Esophagus (tissue), 2 donors: Measurements from ENCODE around the gene DLGAP1. TPM values are rescaled to one million over a fixed set of nuclear protein-coding genes. Genes with fewer than 3 reads are reported as not detected.

ENCODE experiments used
- H3K27ac ChIP-seq, 2 donors: one replicate each; pipeline ENCODE4 v1.5.1; 2013; ENCODE audit warnings: low read depth in 2 of 2, mild to moderate bottlenecking in 2 of 2, inconsistent platforms in 1 of 2, low read length in 1 of 2, moderate library complexity in 1 of 2
- H3K27me3 ChIP-seq, 2 donors: one replicate each; pipeline ENCODE4 v1.6.1; 2013; ENCODE audit warnings: low read length in 2 of 2, control low read depth in 1 of 2, mild to moderate bottlenecking in 1 of 2; ENCODE audit not compliant: insufficient read depth in 2 of 2, control insufficient read depth in 1 of 2
- H3K36me3 ChIP-seq, 2 donors: one replicate each; pipeline ENCODE4 v1.6.1; 2013; ENCODE audit warnings: low read length in 1 of 2; ENCODE audit not compliant: control insufficient read depth in 2 of 2, insufficient read depth in 2 of 2
- H3K4me1 ChIP-seq, 2 donors: one replicate each; pipeline ENCODE4 v1.6.1; 2013; ENCODE audit warnings: low read length in 1 of 2; ENCODE audit not compliant: control insufficient read depth in 2 of 2, insufficient read depth in 2 of 2
- H3K4me3 ChIP-seq, 2 donors: one replicate each; pipeline ENCODE4 v1.5.1; 2013; ENCODE audit warnings: low read length in 2 of 2, mild to moderate bottlenecking in 2 of 2, low read depth in 1 of 2, moderate library complexity in 1 of 2
- H3K9me3 ChIP-seq, 2 donors: one replicate each; pipeline ENCODE4 v1.6.1; 2013; ENCODE audit warnings: mild to moderate bottlenecking in 2 of 2, low read depth in 1 of 2, low read length in 1 of 2, moderate library complexity in 1 of 2; ENCODE audit not compliant: control insufficient read depth in 2 of 2, insufficient read depth in 1 of 2
- WGBS, 2 donors: extraction: QIAGEN DNeasy Blood & Tissue Kit; methylation state at CpG; one replicate each; pipeline ENCODE4 v1.1.7; 2013; 5-methylcytosine and 5-hydroxymethylcytosine counted together
- polyA plus RNA-seq, 2 donors: library from polyadenylated mRNA; stranded (reverse); fragments of 200-250 nt; gene quantifications; one replicate each; pipeline ENCODE4 v1.2.3, GENCODE V29; 2013
- donor health status: healthy with polysubstance abuse.
- donor health status: Bipolar disorder and iron deficiency.

Gene DLGAP1
- polyA plus RNA-seq, 2 donors, result 0.47 to 0.59 TPM

DNA sequence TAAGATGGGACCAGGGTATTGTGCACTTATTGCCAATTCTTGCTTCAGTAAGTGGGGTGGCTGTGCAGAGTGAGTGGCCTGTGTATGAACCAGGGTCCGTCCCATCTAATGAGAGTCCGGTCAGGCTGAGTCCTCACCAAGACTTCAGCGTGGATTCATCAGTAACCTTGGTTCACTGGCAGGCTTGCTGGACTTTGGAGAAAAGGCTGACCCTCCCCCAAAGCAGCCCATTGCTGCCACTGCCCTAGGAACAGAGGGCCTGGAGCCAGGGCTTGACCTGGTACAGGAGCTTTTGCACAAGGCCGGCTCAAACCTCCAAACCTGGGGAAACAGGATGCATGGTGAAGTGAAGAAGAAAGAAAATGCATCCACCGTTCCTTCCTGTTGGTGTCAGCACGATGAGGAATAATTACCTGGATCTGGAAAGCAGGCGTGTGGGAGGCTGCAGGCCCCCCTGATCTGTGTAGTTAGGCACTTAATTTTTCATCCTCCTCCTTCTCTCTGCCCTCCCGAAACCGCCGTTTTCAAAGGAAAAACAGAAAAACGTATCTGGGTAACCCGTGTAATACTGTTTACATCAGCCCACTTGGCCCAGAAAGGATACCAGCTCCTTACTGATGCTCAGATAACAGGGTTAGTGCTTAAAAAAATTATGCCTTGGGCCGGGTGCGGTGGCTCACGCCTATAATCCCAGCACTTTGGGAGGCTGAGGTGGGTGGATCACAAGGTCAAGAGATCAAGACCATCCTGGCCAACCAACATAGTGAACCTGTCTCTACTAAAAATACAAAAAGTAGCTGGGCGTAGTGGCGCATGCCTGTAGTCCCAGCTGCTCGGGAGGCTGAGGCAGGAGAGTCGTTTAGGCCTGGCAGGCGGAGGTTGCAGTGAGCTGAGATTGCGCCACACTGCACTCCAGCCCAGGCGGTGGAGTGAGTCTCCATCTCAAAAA, 857.4 kb downstream of the DLGAP1 start:
- no peaks in the 10 kb centered on the region for H3K36me3 ChIP-seq
- peaks cover 8 to 16% of the 10 kb centered on the region in 2 donors for H3K4me1 ChIP-seq
- H3K27me3 ChIP-seq, result no peaks in the 10 kb centered on the region
- WGBS, 2 donors, result 83 to 85% methylated on average over 22 of the region's 22 CpGs
- H3K9me3 ChIP-seq, result no peaks in the 10 kb centered on the region
- peak overlapping the region; percentile 58 to 95 for H3K27ac ChIP-seq
- H3K4me3 ChIP-seq, result no peak overlapping the region

DNA sequence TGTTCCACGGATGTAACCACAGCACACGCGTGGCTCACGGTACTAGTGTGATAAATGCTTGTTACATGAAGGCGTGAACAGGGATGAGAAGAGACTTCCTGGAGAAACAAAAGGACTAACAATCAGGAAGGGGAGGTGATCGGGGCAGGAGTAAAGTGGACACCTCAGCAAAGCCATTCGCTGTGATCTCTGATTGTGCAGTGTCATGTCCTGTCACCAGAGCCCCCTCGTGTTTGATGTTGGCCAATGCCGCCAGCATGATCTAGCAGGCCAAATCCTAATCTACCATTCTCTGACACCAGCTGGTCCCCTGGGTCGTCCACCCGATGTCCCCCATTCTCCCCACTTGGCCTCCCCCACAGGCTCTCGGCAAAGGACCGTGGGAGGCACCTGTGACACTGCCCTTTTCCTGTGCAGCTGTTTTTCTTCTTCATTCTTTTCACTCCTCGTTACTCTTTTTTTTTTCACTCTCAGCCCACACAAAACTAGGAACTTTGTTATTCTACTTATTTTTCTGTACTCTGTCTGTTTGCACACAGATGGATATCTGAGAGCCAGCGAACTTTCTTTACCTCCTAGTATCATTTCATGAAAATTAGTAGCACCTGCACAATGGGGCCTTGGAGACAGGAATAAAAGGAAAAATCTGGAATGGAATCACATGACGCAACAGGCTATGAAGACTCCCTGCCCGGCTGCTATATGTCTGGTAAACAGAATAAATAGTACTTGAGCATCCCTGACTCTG, 858.3 kb downstream of the DLGAP1 start:
- Histone ChIP-seq H3K27me3 (no peaks in the 10 kb centered on the region), H3K9me3 (no peaks in the 10 kb centered on the region), H3K27ac (peak overlapping the region; percentile 91 to 95), H3K4me1 (peaks cover 8 to 20% of the 10 kb centered on the region in 2 donors), H3K36me3 (no peaks in the 10 kb centered on the region), H3K4me3 (no peak overlapping the region)
- WGBS, 2 donors, result 41 to 46% methylated on average over 17 of the region's 17 CpGs

DNA sequence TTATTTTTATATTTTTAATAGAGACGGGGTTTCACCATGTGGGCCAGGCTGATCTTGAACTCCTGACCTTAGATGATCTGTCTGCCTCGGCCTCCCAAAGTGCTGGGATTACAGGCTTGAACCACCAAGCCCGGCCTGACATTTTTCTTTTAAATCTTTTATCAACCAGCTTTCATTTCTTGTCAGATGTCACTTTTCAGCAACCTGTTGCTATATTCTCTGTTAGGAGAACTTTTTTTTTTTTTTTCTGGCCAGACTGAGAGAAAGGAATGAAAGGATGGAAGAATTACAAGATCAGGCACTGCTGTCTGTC, 858.8 kb downstream of the DLGAP1 start:
- peaks cover 8 to 20% of the 10 kb centered on the region in 2 donors for H3K4me1 ChIP-seq
- 30 to 32% methylated on average over 3 of the region's 3 CpGs for WGBS, 2 donors
- H3K36me3 ChIP-seq, result no peaks in the 10 kb centered on the region
- H3K27ac ChIP-seq, result peak overlapping the region; percentile 91 to 95
- no peaks in the 10 kb centered on the region for H3K9me3 ChIP-seq
- H3K4me3 ChIP-seq, result no peak overlapping the region
- no peaks in the 10 kb centered on the region for H3K27me3 ChIP-seq

DNA sequence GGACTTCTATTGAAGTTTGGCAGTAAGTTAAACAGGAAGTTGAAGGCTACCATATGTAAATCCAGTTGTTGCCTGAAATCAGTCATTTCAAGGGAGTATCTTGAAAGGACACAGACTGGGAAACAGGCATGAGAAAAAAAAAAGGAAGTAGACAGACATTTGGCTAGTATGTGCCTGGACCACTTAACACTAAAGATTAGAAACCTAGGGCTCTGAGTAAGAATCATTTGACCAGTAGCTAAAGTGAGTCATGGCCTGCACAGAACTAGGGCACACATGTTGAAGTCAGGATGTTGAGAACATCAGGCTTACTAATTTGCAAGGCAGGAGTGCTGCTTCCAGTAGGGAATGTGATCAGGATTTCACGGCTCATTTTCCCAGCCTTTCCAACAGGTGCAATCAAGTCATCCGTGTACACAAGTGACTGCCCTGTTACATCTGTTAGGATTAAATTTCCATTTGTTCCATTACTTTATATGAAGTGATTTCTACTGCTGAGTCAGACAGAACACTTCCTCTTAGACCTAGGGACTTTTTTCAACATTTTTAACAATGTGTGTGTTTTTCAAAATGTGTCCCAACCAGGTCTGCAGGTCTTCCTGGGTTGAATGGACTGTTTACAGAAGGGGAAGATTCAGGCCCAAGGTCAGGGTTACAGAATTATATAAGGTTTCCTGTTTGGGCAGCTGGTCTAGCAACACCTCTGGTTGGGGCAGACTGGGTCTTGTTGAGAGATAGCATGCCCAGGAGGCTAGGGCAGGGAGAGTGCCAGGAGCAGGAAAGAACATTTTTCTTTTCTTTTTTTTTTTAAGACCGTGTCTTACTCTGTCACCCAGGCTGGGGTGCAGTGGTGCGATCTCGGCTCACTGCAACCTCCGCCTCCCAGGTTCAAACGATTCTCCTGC, 859.5 kb downstream of the DLGAP1 start:
- Histone ChIP-seq H3K4me3 (peak overlapping the region in 1 of 2 donors; percentile 63), H3K4me1 (peaks cover 8 to 20% of the 10 kb centered on the region in 2 donors), H3K9me3 (no peaks in the 10 kb centered on the region), H3K27me3 (no peaks in the 10 kb centered on the region), H3K36me3 (no peaks in the 10 kb centered on the region), H3K27ac (peak overlapping the region; percentile 95 to 100)
- 20 to 29% methylated on average over 7 of the region's 7 CpGs for WGBS, 2 donors

DNA sequence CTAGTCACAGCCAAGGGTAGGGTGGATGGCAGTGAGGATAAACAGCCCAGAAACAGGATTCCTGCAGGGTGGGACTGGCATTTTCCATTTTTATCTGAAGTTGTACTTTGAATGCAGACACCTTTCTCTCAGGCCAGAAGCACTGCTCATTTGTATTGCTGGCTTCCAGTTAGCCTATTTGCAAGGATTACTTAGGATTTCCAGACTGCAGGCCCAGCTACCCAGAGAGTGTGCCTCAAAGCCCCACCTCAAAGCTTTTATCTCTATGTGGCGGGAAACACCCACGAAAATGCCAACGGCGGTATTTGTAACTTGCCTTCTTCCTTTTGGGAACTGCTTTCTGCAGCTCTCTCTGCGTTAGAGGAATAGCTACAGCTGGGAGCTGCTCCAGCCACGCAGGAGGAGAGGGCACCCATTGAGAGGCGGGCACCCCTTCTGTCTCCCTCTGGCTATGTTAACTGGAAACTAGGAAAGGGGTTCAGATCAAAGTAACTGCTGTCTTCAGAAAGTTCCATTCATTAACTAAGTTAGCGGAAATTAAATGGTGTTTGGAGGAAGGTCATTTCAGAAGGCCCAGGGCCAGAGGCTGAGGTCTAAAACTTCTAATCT, 860.2 kb downstream of the DLGAP1 start:
- WGBS, 2 donors, result 6 to 9% methylated on average over 8 of the region's 8 CpGs
- H3K4me3 ChIP-seq, result peak overlapping the region; percentile 54 to 63
- H3K4me1 ChIP-seq, result peaks cover 8 to 20% of the 10 kb centered on the region in 2 donors
- no peaks in the 10 kb centered on the region for H3K36me3 ChIP-seq
- no peaks in the 10 kb centered on the region for H3K27me3 ChIP-seq
- peak overlapping the region; percentile 95 to 100 for H3K27ac ChIP-seq
- no peaks in the 10 kb centered on the region for H3K9me3 ChIP-seq

DNA sequence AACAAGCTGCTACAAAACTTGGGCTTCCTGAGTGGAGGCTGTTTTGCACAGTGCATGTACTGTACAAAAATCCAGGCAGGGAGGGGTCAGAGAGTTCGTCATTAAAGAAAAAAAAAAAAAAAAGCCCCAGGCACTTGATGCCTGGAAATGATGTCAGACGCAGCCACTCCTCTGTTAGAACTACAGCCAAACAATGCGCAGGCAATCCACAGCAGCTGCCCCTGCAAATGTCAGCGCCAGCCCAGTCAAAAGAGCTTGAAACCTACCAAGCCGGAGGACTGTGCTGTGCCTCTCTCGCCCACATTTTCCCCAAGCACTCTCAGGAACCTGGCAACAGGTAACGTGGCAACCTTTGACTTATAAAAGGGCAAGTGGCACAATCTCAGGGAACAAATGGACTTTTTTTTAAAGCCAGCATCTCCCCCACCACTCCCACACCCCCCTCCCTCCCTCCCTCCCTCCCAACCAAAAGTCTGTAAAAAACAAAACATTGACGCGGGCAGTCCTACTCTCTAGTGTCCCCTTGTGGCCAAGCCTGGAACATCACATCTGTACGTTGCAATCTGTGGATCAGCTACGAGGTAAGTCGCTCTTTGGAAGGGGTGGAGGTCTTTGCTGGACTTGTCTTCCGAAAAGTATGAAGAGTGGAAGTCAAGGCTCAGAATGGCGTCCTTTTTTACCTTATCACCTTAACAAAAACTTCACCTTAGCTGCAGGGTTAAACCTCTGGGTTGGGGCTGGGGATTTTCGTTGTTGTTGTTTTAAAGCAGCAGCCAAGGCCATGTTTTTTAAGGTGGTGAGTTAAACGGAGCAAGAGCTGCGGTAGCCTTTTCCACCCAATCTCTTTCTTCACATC, 861.0 kb downstream of the DLGAP1 start:
- Histone ChIP-seq H3K4me1 (peaks cover 8 to 18% of the 10 kb centered on the region in 2 donors), H3K27me3 (no peaks in the 10 kb centered on the region), H3K36me3 (no peaks in the 10 kb centered on the region), H3K27ac (peak overlapping the region; percentile 95 to 100), H3K9me3 (no peaks in the 10 kb centered on the region), H3K4me3 (peak overlapping the region; percentile 54 to 63)
- 0 to 1% methylated on average over 17 of the region's 17 CpGs for WGBS, 2 donors

DNA sequence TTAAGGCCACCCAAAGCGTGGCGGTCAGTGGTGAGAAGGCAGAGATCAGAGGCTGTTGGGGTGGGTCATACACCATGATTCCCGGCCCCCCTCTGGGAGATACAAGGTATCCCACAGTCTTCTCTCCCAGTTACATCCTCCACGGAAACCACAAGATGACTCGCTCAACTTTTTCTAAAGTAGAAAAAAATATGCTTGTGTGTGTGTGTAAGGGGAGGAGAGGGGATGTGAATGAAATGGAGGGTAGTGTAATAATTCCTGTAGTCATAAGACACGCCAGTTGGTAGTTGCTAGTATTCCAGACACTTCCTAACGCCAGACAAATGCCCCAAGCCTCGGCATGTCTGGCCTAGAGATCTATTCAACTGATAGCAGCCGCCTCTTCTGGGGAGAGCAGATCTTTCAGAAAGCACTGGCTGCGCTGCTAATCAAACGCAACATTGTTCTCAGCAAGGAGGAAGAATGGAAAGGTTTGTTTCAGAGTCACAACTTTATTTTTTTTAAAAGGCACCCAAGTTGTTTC, 861.7 kb downstream of the DLGAP1 start:
- peak overlapping the region; percentile 95 to 100 for H3K27ac ChIP-seq

DNA sequence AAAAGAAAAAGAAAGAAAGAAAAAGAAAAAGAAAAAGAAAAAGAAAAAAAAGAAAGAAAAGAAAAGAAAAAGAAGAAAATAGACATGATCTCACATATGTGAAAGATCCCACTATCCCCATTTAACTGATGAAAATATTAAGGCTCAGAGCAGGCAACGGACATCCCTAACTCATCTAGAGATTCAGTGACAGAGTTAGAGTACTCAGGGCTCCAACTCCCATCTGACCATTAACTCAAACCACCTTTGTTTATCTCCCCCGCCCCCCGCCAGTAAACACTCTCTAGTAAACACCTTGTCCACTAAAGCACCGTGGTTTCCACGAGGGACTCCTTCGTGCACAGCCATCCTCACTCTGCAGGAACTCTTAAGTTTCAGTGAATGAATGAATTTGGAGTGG, 862.2 kb downstream of the DLGAP1 start:
- no peaks in the 10 kb centered on the region for H3K36me3 ChIP-seq
- WGBS, 2 donors, result 59 to 65% methylated on average over 6 of the region's 6 CpGs
- peaks cover 8 to 17% of the 10 kb centered on the region in 2 donors for H3K4me1 ChIP-seq
- H3K27me3 ChIP-seq, result no peaks in the 10 kb centered on the region
- peak overlapping the region; percentile 95 to 100 for H3K27ac ChIP-seq
- H3K4me3 ChIP-seq, result no peak overlapping the region
- no peaks in the 10 kb centered on the region for H3K9me3 ChIP-seq

More for the DNA sequence above, 861.7 kb downstream of the DLGAP1 start:
- peak overlapping the region in 1 of 2 donors; percentile 12 for H3K4me3 ChIP-seq
- no peaks in the 10 kb centered on the region for H3K9me3 ChIP-seq
- peaks cover 8 to 17% of the 10 kb centered on the region in 2 donors for H3K4me1 ChIP-seq
- no peaks in the 10 kb centered on the region for H3K36me3 ChIP-seq
- H3K27me3 ChIP-seq, result no peaks in the 10 kb centered on the region
- 10 to 15% methylated on average over 11 of the region's 11 CpGs for WGBS, 2 donors
